GM12801 (cell line): ENCODE measurements around the gene ZIC5.

Experiments used
- TF ChIP-seq, protein P1 (sequence below): IDR thresholded peaks from one replicate; pipeline ENCODE4 v1.5.1; 2011; ENCODE audit warnings: control low read depth; ENCODE audit not compliant: insufficient read length; ENCODE audit errors: extremely low read depth

The ZIC5 gene

DNA sequence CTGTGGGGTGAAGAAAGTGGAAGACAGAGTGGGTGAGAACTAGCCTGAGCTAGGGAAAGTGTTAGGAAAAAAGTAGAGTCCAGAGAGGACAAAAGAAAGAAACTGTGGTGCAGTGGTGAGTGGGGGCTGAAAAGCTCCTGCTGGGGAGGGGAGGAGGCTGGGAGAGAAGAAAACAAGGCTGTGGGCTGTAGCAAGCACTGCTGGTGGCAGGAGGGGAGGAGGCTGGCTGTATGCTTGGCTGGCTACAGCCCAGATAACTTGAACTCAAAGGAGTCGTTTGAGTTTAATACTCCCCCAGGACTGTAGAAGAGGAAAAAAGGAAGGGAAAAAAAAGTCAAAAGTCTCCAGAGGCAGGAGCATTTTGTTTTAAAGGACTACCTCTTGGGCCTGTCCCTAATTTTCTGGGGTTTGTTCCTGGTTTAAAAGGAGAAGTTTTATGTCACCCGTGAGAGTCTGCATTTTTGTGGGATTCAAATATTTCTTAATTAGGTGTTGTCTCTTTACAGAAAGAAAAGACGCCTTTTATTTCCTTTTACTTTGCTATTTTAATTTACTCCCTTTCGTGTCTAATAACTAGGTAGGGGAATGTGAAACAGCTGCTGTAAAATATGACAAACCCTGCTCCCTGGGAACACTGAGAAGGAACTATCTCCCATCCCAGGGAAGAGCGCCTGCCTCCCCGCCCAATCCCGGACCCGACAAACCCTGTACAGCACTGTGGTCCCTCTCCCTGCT lies 21.7 kb downstream of the ZIC5 start:
- TF ChIP-seq, protein P1, sequence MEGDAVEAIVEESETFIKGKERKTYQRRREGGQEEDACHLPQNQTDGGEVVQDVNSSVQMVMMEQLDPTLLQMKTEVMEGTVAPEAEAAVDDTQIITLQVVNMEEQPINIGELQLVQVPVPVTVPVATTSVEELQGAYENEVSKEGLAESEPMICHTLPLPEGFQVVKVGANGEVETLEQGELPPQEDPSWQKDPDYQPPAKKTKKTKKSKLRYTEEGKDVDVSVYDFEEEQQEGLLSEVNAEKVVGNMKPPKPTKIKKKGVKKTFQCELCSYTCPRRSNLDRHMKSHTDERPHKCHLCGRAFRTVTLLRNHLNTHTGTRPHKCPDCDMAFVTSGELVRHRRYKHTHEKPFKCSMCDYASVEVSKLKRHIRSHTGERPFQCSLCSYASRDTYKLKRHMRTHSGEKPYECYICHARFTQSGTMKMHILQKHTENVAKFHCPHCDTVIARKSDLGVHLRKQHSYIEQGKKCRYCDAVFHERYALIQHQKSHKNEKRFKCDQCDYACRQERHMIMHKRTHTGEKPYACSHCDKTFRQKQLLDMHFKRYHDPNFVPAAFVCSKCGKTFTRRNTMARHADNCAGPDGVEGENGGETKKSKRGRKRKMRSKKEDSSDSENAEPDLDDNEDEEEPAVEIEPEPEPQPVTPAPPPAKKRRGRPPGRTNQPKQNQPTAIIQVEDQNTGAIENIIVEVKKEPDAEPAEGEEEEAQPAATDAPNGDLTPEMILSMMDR = no peak

GRCh38 chr13:99948907-99949678 lies 22.5 kb downstream of the ZIC5 start:
- TF ChIP-seq, protein P1 = no peak

GRCh38 chr13:99948411-99948810 lies 23.2 kb downstream of the ZIC5 start:
- TF ChIP-seq, protein P1 = no peak

GRCh38 chr13:99947666-99948065 lies 23.9 kb downstream of the ZIC5 start:
- TF ChIP-seq, protein P1 = no peak

DNA sequence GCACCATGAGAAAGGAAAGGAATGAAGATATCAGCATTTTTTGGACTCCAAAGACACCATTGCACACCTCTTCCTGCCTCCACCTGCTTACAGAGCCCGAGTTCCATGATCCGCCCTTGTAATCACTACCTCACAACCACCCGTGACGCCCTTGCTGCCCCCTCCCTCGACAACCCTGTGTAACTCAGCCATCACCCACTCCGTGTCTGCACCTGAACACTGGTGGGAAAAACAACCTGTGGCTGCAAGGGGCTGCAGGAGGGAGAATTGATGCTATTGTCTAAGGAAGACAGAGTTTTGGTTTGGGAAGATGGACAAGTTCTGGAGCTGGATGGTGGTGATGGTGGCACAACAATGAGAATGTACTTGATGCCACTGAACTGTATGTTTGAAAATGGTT lies 27.0 kb downstream of the ZIC5 start:
- TF ChIP-seq, protein P1 = no peak

DNA sequence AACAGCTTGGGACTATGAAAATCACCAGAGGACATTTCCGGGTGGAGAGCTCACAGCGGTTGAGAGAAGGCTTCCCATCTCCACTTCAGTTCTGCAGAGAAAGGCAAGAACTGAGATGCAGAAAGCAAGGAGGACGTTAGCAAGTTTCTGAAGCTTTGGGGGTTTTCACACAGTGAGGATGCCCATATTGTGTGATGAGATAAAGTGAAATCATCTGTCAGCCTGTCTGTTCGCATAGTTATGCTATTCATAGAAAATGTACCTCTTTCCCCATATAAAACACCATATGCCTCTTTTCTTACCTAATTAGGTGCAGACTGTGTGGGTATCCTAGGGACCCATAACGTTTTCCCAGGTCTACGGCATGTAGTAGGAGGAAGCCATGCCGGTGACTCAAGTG lies 27.5 kb downstream of the ZIC5 start:
- TF ChIP-seq, protein P1 = no peak

DNA sequence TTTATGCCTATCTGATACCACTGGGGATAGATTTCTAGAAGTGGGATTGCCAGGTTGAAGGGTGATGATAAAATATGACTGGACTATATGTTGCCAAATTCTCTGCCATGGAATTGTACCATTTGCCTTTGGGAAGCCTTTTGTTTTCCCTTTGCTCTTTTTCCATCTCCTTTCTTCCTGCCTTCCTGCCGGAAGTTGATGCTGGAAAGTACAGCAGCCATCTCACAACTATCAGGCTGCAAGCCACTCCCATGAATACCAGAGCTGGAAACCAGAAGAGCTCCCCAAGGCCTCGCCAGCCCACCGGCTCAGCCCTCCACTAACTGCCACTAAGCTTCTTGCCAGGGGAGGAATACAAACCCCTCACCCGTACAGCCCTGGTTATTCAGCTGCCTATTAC lies 29.7 kb downstream of the ZIC5 start:
- TF ChIP-seq, protein P1 = no peak
